ENCODE measurements around the gene TRIO.
"Not testable (repeated sequence)": the region's sequence is repeated elsewhere in the genome, so short reads cannot be mapped to it uniquely, and the experiment has no call there.

The TRIO gene

GRCh38 chr5:14366763-14367162 lies 223.6 kb downstream of the TRIO start:
- no peak for DNase-seq

- no peak for DNase-seq
These were observed 224.2 kb downstream of the TRIO start for GRCh38 chr5:14367364-14367763.

GRCh38 chr5:14369780-14370179 lies 226.6 kb downstream of the TRIO start:
- DNase-seq = no peak

- DNase-seq = no peak
These were observed 227.2 kb downstream of the TRIO start for GRCh38 chr5:14370386-14370785.

GRCh38 chr5:14373685-14374084 lies 230.5 kb downstream of the TRIO start:
- DNase-seq = no peak

- no peak for DNase-seq
These were observed 231.0 kb downstream of the TRIO start for GRCh38 chr5:14374100-14374499.

GRCh38 chr5:14376789-14377188 lies 233.6 kb downstream of the TRIO start:
- no peak for DNase-seq

GRCh38 chr5:14379739-14380497 lies 236.8 kb downstream of the TRIO start:
- DNase-seq = no peak

- no peak for DNase-seq
These were observed 237.6 kb downstream of the TRIO start for GRCh38 chr5:14380712-14381111.

GRCh38 chr5:14382640-14383039 lies 239.5 kb downstream of the TRIO start:
- DNase-seq = no peak

- no peak for DNase-seq
These were observed 240.8 kb downstream of the TRIO start for GRCh38 chr5:14383923-14384322.

- no peak for DNase-seq
These were observed 241.9 kb downstream of the TRIO start for GRCh38 chr5:14385019-14385418.

GRCh38 chr5:14386884-14387624 lies 243.9 kb downstream of the TRIO start:
- DNase-seq = no peak

GRCh38 chr5:14388741-14389140 lies 245.6 kb downstream of the TRIO start:
- no peak for DNase-seq

GRCh38 chr5:14392552-14392951 lies 249.4 kb downstream of the TRIO start:
- DNase-seq = not testable (repeated sequence)

- DNase-seq = no peak
These were observed 251.2 kb downstream of the TRIO start for GRCh38 chr5:14394365-14394764.

- no peak for DNase-seq
These were observed 252.3 kb downstream of the TRIO start for GRCh38 chr5:14395411-14395810.

GRCh38 chr5:14396066-14396465 lies 252.9 kb downstream of the TRIO start:
- DNase-seq = no peak

- DNase-seq = no peak
These were observed 253.6 kb downstream of the TRIO start for GRCh38 chr5:14396737-14397136.

GRCh38 chr5:14397717-14398116 lies 254.6 kb downstream of the TRIO start:
- no peak for DNase-seq

- no peak for DNase-seq
These were observed 256.0 kb downstream of the TRIO start for GRCh38 chr5:14399054-14399692.

- no peak for DNase-seq
These were observed 256.9 kb downstream of the TRIO start for GRCh38 chr5:14400085-14400484.

GRCh38 chr5:14400611-14401010 lies 257.5 kb downstream of the TRIO start:
- DNase-seq = no peak

GRCh38 chr5:14401639-14402038 lies 258.5 kb downstream of the TRIO start:
- DNase-seq = no peak

Data from stimulated activated CD4-positive, alpha-beta T cell treated with anti-CD3 and anti-CD28 coated beads, Interleukin-1b, Interleukin-23, amount 100 ng/mL, for 48 hours (primary cell).